K562 (cell line): ENCODE results near the gene TIMP1. TPM values are rescaled to one million over a fixed set of nuclear protein-coding genes. Genes with fewer than 3 reads are reported as not detected.

ENCODE experiments used
- ATAC-seq: fragments of 200-7000 bp; cut with Tn5 transposase; 3 replicates; pipeline ENCODE4 v1.9.1; 2020; ENCODE audit warnings: moderate library complexity
- BruUV-seq: library from RNA; stranded (reverse); fragments of 400-500 nt; replicated peaks from 2 replicates; lab custom pipeline; 2021; lab: Mats Ljungman, UMichigan
- CTCF ChIA-PET: fragments of 300-600 bp; formaldehyde crosslinking; extraction: SDS; loops from one replicate; lab custom pipeline; 2021; ENCODE audit warnings: low intra/inter-chr PET ratio; lab: Yijun Ruan, JAX
- POLR2A ChIA-PET: fragments of 300-600, 350-650 bp; sonication (Branson Sonifier 250); formaldehyde crosslinking; extraction: SDS; loops from one replicate; lab custom pipeline; 2021; ENCODE audit warnings: antibody characterized with exemption, inconsistent platforms; lab: Yijun Ruan, JAX
- DNase-seq, 4 experiments: peaks; one replicate each; pipeline versions ENCODE4 v3.0.0 to v3.0.0-alpha.2; 2011 to 2018; ENCODE audit warnings: low spot score in 3 of 4, mixed read lengths in 3 of 4; ENCODE audit errors: extremely low read depth in 1 of 4
- FAIRE-seq: peaks from 2 replicates; lab custom pipeline; 2011; peaks lifted over from hg19 to GRCh38; lab: Jason Lieb, UNC
- H2AFZ ChIP-seq: 2 replicates; pipeline ENCODE4 v1.6.0; 2011; ENCODE audit warnings: low read depth, low read length, control low read depth, inconsistent platforms
- H3K27ac ChIP-seq: fragments of 200-600 bp; 3 replicates; pipeline ENCODE4 v1.8.0; 2011; ENCODE audit warnings: low read depth, mild to moderate bottlenecking, control low read depth, inconsistent platforms, low read length, moderate library complexity, mixed read lengths; ENCODE audit errors: extremely low read depth
- H3K27me3 ChIP-seq, 2 experiments: fragments of 300-600 bp in 1 of 2; 2 replicates in 1 of 2; 3 replicates in 1 of 2; pipeline versions ENCODE4 v1.6.0 to v1.8.0; 2011; ENCODE audit warnings: inconsistent platforms in 2 of 2, low read length in 2 of 2, mild to moderate bottlenecking in 1 of 2, mixed read lengths in 1 of 2, moderate library complexity in 1 of 2; ENCODE audit not compliant: control insufficient read depth in 2 of 2, insufficient read depth in 2 of 2
- H3K36me3 ChIP-seq: fragments of 300-600 bp; 3 replicates; pipeline ENCODE4 v1.8.0; 2011; ENCODE audit warnings: mild to moderate bottlenecking, low read length, inconsistent platforms; ENCODE audit not compliant: control insufficient read depth, insufficient read depth
- H3K4me1 ChIP-seq, 2 experiments: fragments of 200-600 bp in 1 of 2; replicated peaks in 1 of 2; 2 replicates in 1 of 2; 3 replicates in 1 of 2; pipeline versions ENCODE4 v1.5.1 to v1.8.0; 2011; ENCODE audit warnings: inconsistent platforms in 2 of 2, low read length in 2 of 2, mild to moderate bottlenecking in 1 of 2, mixed read lengths in 1 of 2, moderate library complexity in 1 of 2; ENCODE audit not compliant: control insufficient read depth in 2 of 2, insufficient read depth in 2 of 2
- H3K4me2 ChIP-seq: 2 replicates; pipeline ENCODE4 v1.6.1; 2011; ENCODE audit warnings: low read length, control low read depth, inconsistent platforms, mixed read lengths; ENCODE audit not compliant: insufficient read depth
- H3K4me3 ChIP-seq: fragments of 200-600 bp; sonication (generic), shearing (Covaris generic); 2 replicates; pipeline ENCODE4 v1.5.1; 2016; ENCODE audit warnings: control low read depth, inconsistent platforms
- H3K79me2 ChIP-seq: fragments of 200-600 bp; 3 replicates; pipeline ENCODE4 v1.8.0; 2011; ENCODE audit warnings: low read length, inconsistent platforms; ENCODE audit not compliant: control insufficient read depth, insufficient read depth
- H3K9ac ChIP-seq, 2 experiments: 2 replicates each; pipeline versions ENCODE4 v1.6.0 to v1.6.1; 2011; ENCODE audit warnings: low read depth in 2 of 2, low read length in 2 of 2, control low read depth in 1 of 2, inconsistent platforms in 1 of 2, mild to moderate bottlenecking in 1 of 2, mixed read lengths in 1 of 2; ENCODE audit not compliant: insufficient read depth in 1 of 2
- H3K9me1 ChIP-seq: one replicate; pipeline ENCODE4 v1.6.0; 2011; ENCODE audit warnings: inconsistent platforms, mild to moderate bottlenecking, low read length, moderate library complexity; ENCODE audit not compliant: control insufficient read depth, insufficient read depth
- H3K9me3 ChIP-seq: replicated peaks from 2 replicates; pipeline ENCODE4 v1.5.1; 2011; ENCODE audit warnings: low read depth, low read length, inconsistent platforms; ENCODE audit not compliant: control insufficient read depth, insufficient read depth
- H4K20me1 ChIP-seq: replicated peaks from 2 replicates; pipeline ENCODE4 v1.6.1; 2011; ENCODE audit warnings: low read length, inconsistent platforms, mixed read lengths; ENCODE audit not compliant: control insufficient read depth, insufficient read depth
- EGR1 ChIP-seq: fragments of 450-650 bp; conservative IDR thresholded peaks from 2 replicates; pipeline ENCODE4 v1.6.1; 2017; ENCODE audit warnings: mild to moderate bottlenecking
- ETV6 ChIP-seq, 3 experiments: fragments of 150-350 bp in 1 of 3; sonication (generic) in 1 of 3; formaldehyde crosslinking in 1 of 3; IDR thresholded peaks; 2 replicates each; pipeline versions ENCODE4 v1.6.1 to v1.8.0; 2014 to 2022; ENCODE audit warnings: borderline replicate concordance in 2 of 3, low read depth in 2 of 3, antibody characterized with exemption in 1 of 3, low read length in 1 of 3, mild to moderate bottlenecking in 1 of 3, missing genetic modification reagents in 1 of 3
- FUS ChIP-seq: fragments of 200-400 bp; formaldehyde crosslinking; optimal IDR thresholded peaks from 2 replicates; pipeline ENCODE3; 2017; ENCODE audit warnings: low read depth, low read length
- HSF4 ChIP-seq: fragments of 250-450 bp; sonication (Bioruptor Pico); IDR thresholded peaks from 2 replicates; pipeline ENCODE4 v2.1.2; 2022; ENCODE audit warnings: mild to moderate bottlenecking, moderate library complexity, borderline replicate concordance
- KDM5B ChIP-seq: fragments of 200-600 bp; sonication (generic); IDR thresholded peaks from 2 replicates; pipeline ENCODE4 v1.6.1; 2012; ENCODE audit warnings: low read depth, mild to moderate bottlenecking, moderate library complexity, low read length, control low read depth, inconsistent platforms; ENCODE audit not compliant: insufficient replicate concordance
- POLR2A ChIP-seq: fragments of 450-650 bp; conservative IDR thresholded peaks from 2 replicates; pipeline ENCODE4 v1.6.1; 2016
- POLR2G ChIP-seq: fragments of 200-400 bp; formaldehyde crosslinking; IDR thresholded peaks from 2 replicates; pipeline ENCODE4 v1.6.1; 2017; ENCODE audit warnings: low read depth, mild to moderate bottlenecking, antibody characterized with exemption, low read length, moderate library complexity
- RBFOX2 ChIP-seq: fragments of 200-400 bp; formaldehyde crosslinking; IDR thresholded peaks from 2 replicates; pipeline ENCODE4 v1.6.1; 2017; ENCODE audit warnings: low read depth, mild to moderate bottlenecking, low read length, moderate library complexity
- RCOR1 ChIP-seq, 2 experiments: IDR thresholded peaks; 2 replicates each; pipeline ENCODE4 v1.6.1; 2012; ENCODE audit warnings: low read depth in 2 of 2, low read length in 2 of 2, borderline replicate concordance in 1 of 2, improper control_type of control experiment in 1 of 2
- STAT5B ChIP-seq: fragments of 250-450 bp; sonication (Bioruptor Pico); IDR thresholded peaks from 2 replicates; pipeline ENCODE4 v1.8.0; 2021; ENCODE audit warnings: mild to moderate bottlenecking, inconsistent platforms
- ZNF184 ChIP-seq: sonication (generic); formaldehyde crosslinking; IDR thresholded peaks from 2 replicates; pipeline ENCODE4 v1.5.0; 2020; ENCODE audit warnings: missing genetic modification reagents
- ZNF584 ChIP-seq: fragments of 200-800 bp; sonication (Bioruptor generic); IDR thresholded peaks from 2 replicates; pipeline ENCODE4 v1.6.1; 2016; ENCODE audit warnings: low read depth, mild to moderate bottlenecking, missing genetic modification characterization, missing compliant biosample characterization
- WGBS: fragments of 100-300 bp; shearing (Covaris generic); methylation state at CpG from one replicate; pipeline ENCODE4 v1.1.6; 2016; ENCODE audit warnings: low coverage, mixed read lengths; ENCODE audit not compliant: insufficient coverage; ENCODE audit errors: missing lambda C conversion rate; 5-methylcytosine and 5-hydroxymethylcytosine counted together
- in situ Hi-C: fragments of 300-500 bp; cut with MboI; formaldehyde crosslinking; loops from 4 replicates; pipeline ENCODE4 v1.15.0; 2018; ENCODE audit warnings: inconsistent platforms, mixed read lengths
- intact Hi-C: fragments of 100-400 bp; cut with micrococcal nuclease; formaldehyde crosslinking; loops from 2 replicates; pipeline ENCODE4 v1.14.2; 2022
- polyA plus RNA-seq, 8 experiments: library from polyadenylated mRNA; depleted of rRNA in 4 of 8; stranded (reverse) in 5 of 8; unstranded in 3 of 8; fragments of >200 nt; fragmentation: Nextera tagmentation in 2 of 8; fragmentation: Illumina TruSeq in 1 of 8; extraction: Ambion mirVana in 2 of 8; extraction: Trizol in 1 of 8; gene quantifications; 2 replicates each; pipeline versions ENCODE4 v1.2.1 to v1.2.3, GENCODE V29; 2011 to 2014; ENCODE audit warnings: inconsistent platforms in 1 of 8, missing spikeins in 1 of 8
- total RNA-seq, 7 experiments: library from RNA; depleted of rRNA in 6 of 7; stranded (reverse); fragments of >200 nt in 6 of 7; fragmentation: Illumina TruSeq in 2 of 7; extraction: Trizol in 2 of 7; gene quantifications; 2 replicates each; pipeline versions ENCODE4 v1.2.1 to v1.2.3, GENCODE V29; 2011 to 2021; ENCODE audit warnings: low replicate concordance in 1 of 7
- TF ChIP-seq, protein P1 (sequence below): conservative IDR thresholded peaks from 2 replicates; pipeline ENCODE4 v1.6.1; 2011; ENCODE audit warnings: low read depth, mild to moderate bottlenecking, low read length; ENCODE audit not compliant: control insufficient read depth

The TIMP1 gene
- total and polyA plus RNA-seq, 9 of the 15 experiments (the other 6 are each of a cell fraction or from before 2014, with no cell fraction given), result 115 to 699 (median 273) TPM

- Histone ChIP-seq H3K4me1 (peaks cover 0 to 39% of the 10 kb centered on the region in 2 experiments; a peak in 3 of 5 replicates), H3K27me3 (no peaks in the 10 kb centered on the region), H3K9me3 (no peaks in the 10 kb centered on the region), H4K20me1 (no peaks in the 10 kb centered on the region), H3K79me2 (no peaks in the 10 kb centered on the region), H3K9me1 (no peaks in the 10 kb centered on the region), H3K4me3 (no peak overlapping the region), H3K36me3 (peaks cover 52% of the 10 kb centered on the region; the same call in 2 of the 3 replicates), H3K27ac (no peak overlapping the region), H3K4me2 (no peak overlapping the region), H3K9ac (0 out of 4 replicates have a peak overlapping the region, but pooled peaks of 1 of the 2 experiments have one; percentile 17), H2AFZ (no peak overlapping the region)
- 92% methylated on average over 12 of the region's 13 CpGs for WGBS
- BruUV-seq, result no TSS peak
- in situ Hi-C loops (no loop called here), intact Hi-C loops (no loop called here)
- DNase-seq, result no peak
- FAIRE-seq, result no peak
- ChIA-PET CTCF (no interaction called here), POLR2A (no interaction called here)
- ATAC-seq, result no peak
- TF ChIP-seq KDM5B, result no peak
- peak; percentile 10; the same call in 1 of the 2 replicates for TF ChIP-seq RBFOX2
Observed at GRCh38 chrX:47571896-47572295, 10.3 kb upstream of the TIMP1 start.

GRCh38 chrX:47572773-47573340, 9.4 kb upstream of the TIMP1 start:
- Histone ChIP-seq H3K36me3 (peaks cover 43% of the 10 kb centered on the region; the same call in 2 of the 3 replicates), H4K20me1 (no peaks in the 10 kb centered on the region), H3K9ac (peak overlapping the region in 1 of 2 experiments; percentile 40; a peak in 1 of 4 replicates), H3K27ac (no peak overlapping the region), H3K27me3 (no peaks in the 10 kb centered on the region), H3K4me3 (no peak overlapping the region), H3K79me2 (no peaks in the 10 kb centered on the region), H3K9me1 (no peaks in the 10 kb centered on the region), H3K9me3 (no peaks in the 10 kb centered on the region), H2AFZ (no peak overlapping the region), H3K4me1 (peaks cover 2 to 39% of the 10 kb centered on the region in 2 experiments; a peak in 3 of 5 replicates), H3K4me2 (no peak overlapping the region)
- peak; percentile 26 for FAIRE-seq
- peak in 2 of 4 experiments; percentile 13 to 28 for DNase-seq
- ChIA-PET POLR2A (no interaction called here), CTCF (no interaction called here)
- peak; percentile 66 for ATAC-seq
- intact Hi-C loops, result no loop called here
- BruUV-seq, result no TSS peak
- 70% methylated on average over 2 of the region's 9 CpGs for WGBS
- in situ Hi-C loops, result no loop called here
- 0 out of 2 replicates have a peak, but pooled peaks have one; percentile 54 for TF ChIP-seq POLR2G
- TF ChIP-seq RCOR1 (IDR thresholded peaks at IDR 0.05; ENCODE audit: borderline replicate concordance in 1 of 2, low read depth in 2 of 2, low read length in 2 of 2), result no peak
- peak; percentile 44 for TF ChIP-seq RBFOX2
- TF ChIP-seq STAT5B (CRISPR knock-in tag), result no peak
- 0 out of 2 replicates have a peak, but pooled peaks have one; percentile 17 for TF ChIP-seq POLR2A
- TF ChIP-seq ETV6 (IDR thresholded peaks at IDR 0.05; ENCODE audit: borderline replicate concordance in 1 of 2, low read depth in 2 of 2, low read length in 1 of 2), result no peak
- TF ChIP-seq ETV6 (CRISPR knock-in tag; IDR thresholded peaks at IDR 0.05; ENCODE audit: borderline replicate concordance), result no peak
- no peak for TF ChIP-seq HSF4 (CRISPR knock-in tag)
- no peak for TF ChIP-seq FUS
- TF ChIP-seq ZNF184 (CRISPR knock-in tag), result no peak
- TF ChIP-seq, protein P1, sequence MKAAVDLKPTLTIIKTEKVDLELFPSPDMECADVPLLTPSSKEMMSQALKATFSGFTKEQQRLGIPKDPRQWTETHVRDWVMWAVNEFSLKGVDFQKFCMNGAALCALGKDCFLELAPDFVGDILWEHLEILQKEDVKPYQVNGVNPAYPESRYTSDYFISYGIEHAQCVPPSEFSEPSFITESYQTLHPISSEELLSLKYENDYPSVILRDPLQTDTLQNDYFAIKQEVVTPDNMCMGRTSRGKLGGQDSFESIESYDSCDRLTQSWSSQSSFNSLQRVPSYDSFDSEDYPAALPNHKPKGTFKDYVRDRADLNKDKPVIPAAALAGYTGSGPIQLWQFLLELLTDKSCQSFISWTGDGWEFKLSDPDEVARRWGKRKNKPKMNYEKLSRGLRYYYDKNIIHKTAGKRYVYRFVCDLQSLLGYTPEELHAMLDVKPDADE, result no peak
- no peak for TF ChIP-seq ZNF584 (CRISPR knock-in tag)
- TF ChIP-seq EGR1, result peak; percentile 56
